ENCODE results near the gene KIF21A.
"Not testable (repeated sequence)": the region's sequence is repeated elsewhere in the genome, so short reads cannot be mapped to it uniquely, and the experiment has no call there.

Gene KIF21A

GRCh38 chr12:39332661-39333175 lies 110.2 kb downstream of the KIF21A start:
- DNase-seq, result no peak

GRCh38 chr12:39331539-39332261 lies 111.2 kb downstream of the KIF21A start:
- DNase-seq, result no peak

DNA sequence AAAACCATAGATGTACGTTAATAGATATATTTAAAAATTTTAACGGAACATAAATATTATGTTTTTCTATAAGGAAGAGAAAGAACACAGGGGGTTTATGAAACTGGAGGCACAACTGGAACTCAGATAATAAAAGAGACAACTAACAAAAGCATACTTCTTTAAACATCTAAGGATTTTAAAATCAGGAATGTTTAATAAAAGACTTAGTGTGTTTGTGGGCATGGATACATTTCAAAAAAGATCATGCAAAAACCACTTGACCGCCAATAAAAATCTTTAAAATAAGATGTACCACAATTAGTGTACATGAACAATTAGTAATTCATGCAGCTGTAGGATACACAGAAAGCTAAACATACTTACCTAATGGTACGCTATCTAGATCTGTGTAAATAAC lies 113.0 kb downstream of the KIF21A start:
- no peak for DNase-seq

DNA sequence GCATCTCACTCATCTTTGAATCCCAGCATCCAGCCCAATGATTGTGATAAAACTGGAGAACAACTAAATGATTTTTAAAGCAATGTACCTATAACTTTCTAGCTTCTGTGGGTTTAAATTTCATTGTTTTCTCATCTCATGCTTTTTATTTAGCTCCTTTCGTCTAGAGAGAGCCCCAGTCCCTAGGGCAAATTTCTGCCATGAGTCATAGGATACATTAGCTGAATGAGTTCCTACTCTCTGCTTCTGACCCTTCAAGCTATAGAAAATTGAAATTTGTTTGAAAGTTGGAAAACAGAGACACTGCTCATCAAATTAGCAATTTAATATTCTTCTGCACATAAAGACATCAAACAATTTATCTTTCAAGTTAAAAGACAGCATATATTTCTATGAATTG lies 113.9 kb downstream of the KIF21A start:
- no peak for DNase-seq

- no peak for DNase-seq
These were observed 115.0 kb downstream of the KIF21A start for GRCh38 chr12:39327965-39328364.

DNA sequence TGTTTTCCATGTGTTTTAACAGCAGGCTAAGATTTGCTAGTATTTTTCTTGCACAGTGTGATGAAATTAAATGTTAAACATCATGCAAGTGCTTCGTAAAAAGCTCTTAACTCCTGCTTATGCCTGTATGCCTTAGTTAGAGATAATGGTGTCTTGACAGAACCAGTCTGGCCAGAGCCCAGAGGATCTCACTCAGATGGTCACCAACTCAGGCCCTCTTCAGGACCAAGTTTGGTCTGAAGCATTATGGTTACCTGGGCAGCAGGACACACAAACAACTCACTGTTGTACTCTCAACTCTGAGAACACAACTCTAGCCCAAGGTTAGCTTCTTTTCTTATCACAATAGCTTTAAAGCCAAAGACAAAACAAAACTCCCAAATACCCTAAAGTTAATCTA lies 115.4 kb downstream of the KIF21A start:
- DNase-seq, result no peak

DNA sequence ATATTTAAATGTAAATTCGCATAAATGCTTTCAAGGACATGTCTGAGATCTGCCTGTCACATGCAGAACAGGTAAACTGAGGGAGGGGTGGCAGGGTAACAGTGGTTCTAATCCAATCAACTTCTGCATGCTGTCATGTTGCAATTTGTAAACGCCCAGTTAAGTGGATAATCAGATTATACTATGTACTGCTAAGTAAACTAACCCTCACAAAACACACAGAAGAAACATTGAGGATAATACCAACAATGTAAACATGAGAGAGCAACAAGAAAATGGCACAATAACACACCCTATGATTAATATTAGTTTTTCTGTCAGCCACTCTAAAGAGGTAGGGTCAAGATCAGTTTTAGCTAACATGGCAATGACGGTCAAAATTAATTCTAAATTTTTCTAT lies 123.7 kb downstream of the KIF21A start:
- no peak for DNase-seq

- no peak for DNase-seq
These were observed 128.4 kb downstream of the KIF21A start for GRCh38 chr12:39314547-39314946.

DNA sequence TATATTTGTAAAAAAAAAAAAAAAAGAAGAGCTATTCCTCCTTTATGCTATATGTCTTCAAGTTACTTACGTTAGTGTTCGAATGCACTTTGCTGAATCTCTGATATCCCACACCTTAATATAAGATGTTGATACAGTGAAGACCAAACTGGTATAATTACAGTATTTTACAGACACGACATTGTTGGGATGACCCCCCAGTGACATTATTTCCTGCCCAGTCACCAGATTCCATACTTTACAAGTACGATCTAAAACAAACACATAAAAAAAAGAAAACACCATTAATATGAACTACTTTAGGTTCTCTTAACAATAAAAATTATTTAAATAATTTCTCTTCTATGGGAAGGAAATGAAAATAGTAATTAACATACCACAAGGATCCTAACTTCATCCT lies 133.4 kb downstream of the KIF21A start:
- no peak for DNase-seq

DNA sequence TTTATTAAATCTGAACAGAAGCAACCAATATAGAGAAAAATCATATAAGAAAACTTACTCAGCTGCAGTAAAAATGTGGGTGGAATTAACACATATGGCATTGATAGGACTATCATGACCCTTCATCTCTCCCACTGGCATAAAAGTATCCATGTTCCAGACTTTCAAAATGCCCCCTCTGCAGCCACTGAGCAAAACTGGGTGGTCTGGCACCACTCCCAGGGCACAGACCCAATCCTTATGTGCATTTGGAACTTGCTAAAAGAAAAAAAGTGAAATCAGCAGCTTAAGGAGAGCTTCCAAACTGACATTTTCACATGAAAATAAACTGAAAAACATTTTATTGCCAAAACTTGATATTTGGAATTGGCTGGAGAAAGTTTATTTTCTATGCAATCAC lies 141.5 kb downstream of the KIF21A start:
- no peak for DNase-seq

GRCh38 chr12:39300799-39301198 lies 142.1 kb downstream of the KIF21A start:
- DNase-seq, result no peak

DNA sequence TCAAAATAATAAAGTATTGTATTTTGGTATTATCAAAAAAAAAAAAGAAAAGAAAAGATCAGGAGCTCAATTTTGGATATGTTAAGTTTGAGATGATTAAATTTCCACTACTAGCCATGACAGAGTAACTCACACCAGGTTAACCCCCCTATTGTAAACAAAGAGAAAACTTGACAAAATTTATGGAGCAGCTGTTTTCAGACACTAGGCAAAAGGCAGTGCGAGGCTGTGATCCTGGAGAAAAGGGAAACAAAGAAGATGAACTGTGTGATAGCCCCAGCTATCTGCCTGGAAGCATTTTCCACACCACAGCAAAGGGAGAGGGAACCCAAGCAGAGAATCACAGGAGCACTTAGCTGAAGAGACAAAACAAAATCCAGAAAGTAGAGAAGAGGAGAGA lies 145.0 kb downstream of the KIF21A start:
- no peak for DNase-seq

DNA sequence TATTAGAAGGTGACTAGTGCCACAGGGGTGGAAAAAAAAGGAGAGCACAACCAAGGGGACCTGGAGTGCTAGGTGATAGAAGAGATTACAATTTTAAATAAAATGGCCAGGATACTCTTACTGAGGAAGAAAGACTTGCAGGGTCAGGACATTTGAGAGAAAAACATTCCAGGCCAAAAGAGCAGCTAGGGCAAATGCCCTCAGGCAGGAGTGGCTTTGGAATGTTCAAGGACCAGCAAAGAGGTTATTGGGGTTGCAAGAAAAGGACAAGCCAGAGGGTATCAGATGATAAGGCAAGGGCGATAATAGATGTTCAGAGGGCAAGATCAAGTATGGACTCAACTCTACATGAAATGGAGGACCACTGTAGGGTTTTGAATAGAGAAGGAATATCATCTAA lies 146.4 kb downstream of the KIF21A start:
- DNase-seq, result no peak

GRCh38 chr12:39295593-39295992 lies 147.3 kb downstream of the KIF21A start:
- DNase-seq, result not testable (repeated sequence)

DNA sequence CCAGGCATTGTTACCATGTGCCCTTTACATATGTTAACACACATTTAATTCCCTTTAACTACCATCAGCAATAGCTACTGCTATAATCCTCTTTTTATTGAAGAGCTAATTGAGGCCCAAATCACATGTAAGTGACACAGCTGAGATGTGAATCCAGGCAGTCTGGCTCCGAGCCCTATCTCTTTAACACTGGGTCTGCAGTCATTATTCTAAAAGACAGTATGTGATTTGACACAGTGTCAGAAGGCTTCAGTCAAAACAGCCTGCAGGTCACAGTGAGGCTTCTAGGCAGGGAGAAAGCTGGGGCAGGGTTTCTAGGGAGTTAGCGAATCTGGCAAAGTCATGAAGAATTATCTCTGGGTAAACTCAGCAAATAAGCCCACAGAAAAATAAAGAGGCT lies 148.2 kb downstream of the KIF21A start:
- no peak for DNase-seq

GRCh38 chr12:39292125-39292630 lies 150.7 kb downstream of the KIF21A start:
- no peak for DNase-seq

DNA sequence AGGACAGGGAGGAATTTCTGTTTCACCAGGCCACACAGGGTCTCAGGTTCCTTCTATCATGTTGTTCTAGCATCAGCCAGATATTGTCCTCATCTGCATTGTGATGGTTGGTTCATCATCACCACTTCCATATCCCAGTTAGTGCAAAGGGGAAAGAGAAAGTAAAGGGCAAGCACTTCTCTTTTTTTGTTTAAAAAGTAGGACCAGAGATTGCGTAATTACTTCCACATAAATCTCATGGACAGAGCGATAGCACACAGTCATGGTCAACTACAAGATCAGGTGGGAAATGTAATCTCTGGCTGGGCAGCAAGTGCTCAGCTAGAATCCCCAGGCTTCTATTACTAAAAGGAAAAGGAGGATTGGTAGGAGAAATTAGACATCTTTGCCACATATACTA lies 155.1 kb downstream of the KIF21A start:
- DNase-seq, result no peak

- peak; percentile 31 for DNase-seq
These were observed 155.5 kb downstream of the KIF21A start for GRCh38 chr12:39287409-39287808.

- DNase-seq, result no peak
These were observed 164.5 kb downstream of the KIF21A start for GRCh38 chr12:39278426-39278825.

GRCh38 chr12:39277416-39277815 lies 165.5 kb downstream of the KIF21A start:
- DNase-seq, result no peak

DNA sequence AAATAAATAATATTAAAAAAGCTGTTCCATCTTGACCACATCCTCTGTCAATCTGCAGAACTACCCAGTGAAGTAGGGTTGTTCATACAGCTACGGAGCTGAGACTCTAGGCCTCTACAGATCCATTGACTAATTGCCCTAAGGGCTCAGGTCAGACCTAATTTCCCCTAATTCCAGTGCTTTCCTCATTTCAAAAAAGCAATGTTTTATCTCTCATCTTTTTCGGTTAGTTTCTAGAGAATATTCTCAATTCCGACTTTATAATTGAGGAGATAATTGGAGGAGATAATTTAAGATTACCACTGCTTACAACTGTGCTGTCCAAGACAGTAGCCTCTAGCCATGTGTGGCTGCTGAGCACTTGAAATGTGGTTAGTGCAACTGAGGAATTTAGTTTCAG lies 167.1 kb downstream of the KIF21A start:
- no peak for DNase-seq

DNA sequence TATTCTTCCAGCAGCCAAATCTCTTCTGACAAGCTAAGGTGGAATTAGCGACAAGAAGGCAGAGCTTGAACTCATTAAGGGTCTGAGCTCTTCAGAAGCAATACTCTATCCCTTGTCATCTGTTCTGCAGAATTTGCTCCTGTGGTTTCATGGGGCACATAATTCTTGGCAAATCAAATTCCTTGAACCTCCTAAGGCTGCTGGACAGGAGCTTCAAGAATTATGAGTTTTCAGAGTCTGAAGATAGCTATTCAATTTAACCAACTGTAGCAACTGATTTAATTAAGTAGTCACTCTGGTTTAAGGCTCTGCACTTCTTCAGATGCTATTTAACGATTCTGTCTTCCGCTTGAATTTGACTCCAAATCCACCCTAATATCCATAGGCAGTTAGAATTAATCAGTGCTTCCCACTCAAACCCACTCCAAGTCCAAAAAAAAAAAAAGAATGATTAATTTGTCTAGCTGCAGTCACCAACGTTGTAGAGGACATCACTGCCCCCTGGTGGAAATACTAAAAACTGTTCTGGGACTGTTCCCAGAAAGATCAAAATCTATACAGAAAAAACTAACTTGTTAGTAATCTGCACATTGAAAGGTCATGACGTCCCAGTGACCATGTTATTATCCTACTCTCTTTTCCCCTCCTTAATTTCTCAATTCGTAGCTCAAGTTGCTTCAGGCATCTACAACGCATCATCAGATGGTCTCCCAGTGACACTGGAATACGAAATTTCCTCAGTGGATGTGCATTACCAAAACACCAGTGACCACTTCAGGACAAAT lies 169.9 kb downstream of the KIF21A start:
- peak; percentile 34 for DNase-seq

- no peak for DNase-seq
These were observed 173.4 kb downstream of the KIF21A start for GRCh38 chr12:39269492-39269891.

- no peak for DNase-seq
These were observed 175.0 kb downstream of the KIF21A start for GRCh38 chr12:39267886-39268285.

Measured in NCI-H1105 (cell line).